HG03159 (cell line): ENCODE measurements around the gene CSNK1G2.
"Not testable (repeated sequence)": the region's sequence is repeated elsewhere in the genome, so short reads cannot be mapped to it uniquely, and the experiment has no call there.

Experiments
- ATAC-seq: cut with Tn5 transposase; IDR thresholded peaks from one replicate; pipeline ENCODE4 v1.9.1; 2021; ENCODE audit warnings: mild to moderate bottlenecking, moderate library complexity; ENCODE audit not compliant: unreplicated experiment

The CSNK1G2 gene

GRCh38 chr19:1986357-1987162 lies 45.6 kb downstream of the CSNK1G2 start:
- ATAC-seq: no peak

GRCh38 chr19:1987197-1988187 lies 46.5 kb downstream of the CSNK1G2 start:
- ATAC-seq: no peak

GRCh38 chr19:1988464-1988863 lies 47.5 kb downstream of the CSNK1G2 start:
- not testable (repeated sequence) for ATAC-seq

- no peak for ATAC-seq
Observed at GRCh38 chr19:1989513-1990229, 48.7 kb downstream of the CSNK1G2 start.

- no peak for ATAC-seq
Observed at GRCh38 chr19:1990230-1991017, 49.5 kb downstream of the CSNK1G2 start.

GRCh38 chr19:1991018-1991913 lies 50.3 kb downstream of the CSNK1G2 start:
- ATAC-seq: no peak

- no peak for ATAC-seq
Observed at GRCh38 chr19:1992759-1993260, 51.8 kb downstream of the CSNK1G2 start.

- ATAC-seq: no peak
Observed at GRCh38 chr19:1997353-1998233, 56.6 kb downstream of the CSNK1G2 start.

- ATAC-seq: no peak
Observed at GRCh38 chr19:1998712-1999708, 58.0 kb downstream of the CSNK1G2 start.

- no peak for ATAC-seq
Observed at GRCh38 chr19:1999856-2000515, 59.0 kb downstream of the CSNK1G2 start.

- ATAC-seq: no peak
Observed at GRCh38 chr19:2003874-2004273, 62.9 kb downstream of the CSNK1G2 start.

- no peak for ATAC-seq
Observed at GRCh38 chr19:2010135-2010668, 69.2 kb downstream of the CSNK1G2 start.

- no peak for ATAC-seq
Observed at GRCh38 chr19:2011169-2011568, 70.2 kb downstream of the CSNK1G2 start.

- ATAC-seq: no peak
Observed at GRCh38 chr19:2012941-2013682, 72.1 kb downstream of the CSNK1G2 start.

GRCh38 chr19:2013683-2013961 lies 72.7 kb downstream of the CSNK1G2 start:
- no peak for ATAC-seq

- no peak for ATAC-seq
Observed at GRCh38 chr19:2014131-2014571, 73.2 kb downstream of the CSNK1G2 start.
